MM.1S (cell line): ENCODE measurements around the gene AEBP1.

Experiments used
- CTCF ChIP-seq: fragments of 300-600 bp; sonication (generic); IDR thresholded peaks from 2 replicates; pipeline ENCODE4 v1.5.1; 2016; ENCODE audit warnings: antibody characterized with exemption, low read length, mixed read lengths
- EZH2phosphoT487 ChIP-seq: fragments of 300-600 bp; sonication (generic); IDR thresholded peaks from 2 replicates; pipeline ENCODE4 v1.6.1; 2018; ENCODE audit warnings: antibody characterized with exemption, low read length

- TF ChIP-seq CTCF, result no peak
- no peak for TF ChIP-seq EZH2phosphoT487
These were observed 27.9 kb downstream of the AEBP1 start for GRCh38 chr7:44132039-44132438.
